ENCODE measurements around the gene CCDC34. TPM values are rescaled to one million over a fixed set of nuclear protein-coding genes. Genes with fewer than 3 reads are reported as not detected.

Gene CCDC34
- total and polyA plus RNA-seq, 2 of the 8 experiments (the other 6 are each of a cell fraction or from before 2014, with no cell fraction given), result 7.7 to 24.3 TPM

- DNase-seq (ENCODE audit: low read depth in 1 of 2, low spot score in 2 of 2) (no peak), FAIRE-seq (no peak)
- H3K79me2 ChIP-seq (ENCODE audit: control insufficient read depth in 1 of 2, insufficient read depth in 2 of 2, low read length in 2 of 2), result no peaks in the 10 kb centered on the region
- no peak overlapping the region for H4K91ac ChIP-seq (replicated peaks; ENCODE audit: insufficient read length, low read length)
- no peak overlapping the region for H2BK20ac ChIP-seq (ENCODE audit: low read length)
- H3K79me1 ChIP-seq (ENCODE audit: low read depth, low read length), result no peaks in the 10 kb centered on the region
- H3K9ac ChIP-seq (replicated peaks in 1 of 4; ENCODE audit: extremely low read depth in 1 of 4, low read depth in 3 of 4, low read length in 3 of 4), result no peak overlapping the region
- H3K23me2 ChIP-seq (ENCODE audit: low read depth, low read length), result no peaks in the 10 kb centered on the region
- H3K27me3 ChIP-seq (replicated peaks in 1 of 4; ENCODE audit: control insufficient read depth in 3 of 4, extremely low read depth in 1 of 4, insufficient read depth in 3 of 4, low read length in 3 of 4), result no peaks in the 10 kb centered on the region
- no peak overlapping the region for H3K56ac ChIP-seq (replicated peaks; ENCODE audit: insufficient read length, low read depth, low read length)
- H3K4me2 ChIP-seq (ENCODE audit: insufficient read depth in 1 of 2, low read depth in 2 of 2, low read length in 2 of 2), result no peak overlapping the region
- peaks cover 13 to 16% of the 10 kb centered on the region in 2 experiments for H3K9me3 ChIP-seq (ENCODE audit: insufficient read depth in 2 of 2, low read depth in 1 of 2, low read length in 1 of 2)
- ChIA-PET POLR2A (ENCODE audit: partially characterized antibody) (interaction anchor here (1.1 kb wide), 1 partner anchor 13 kb away, joined by 4 read pairs; no protein-coding TSS in a partner anchor), CTCF (ENCODE audit: partially characterized antibody) (interaction anchor here (0.7 to 7.0 kb wide), 5 partner anchors 14 to 89 kb away, joined by 3 to 82 read pairs (median 5); no protein-coding TSS in a partner anchor)
- H4K8ac ChIP-seq (ENCODE audit: extremely low read depth, insufficient read depth, low read length), result no peak overlapping the region
- H3K4me3 ChIP-seq (ENCODE audit: extremely low read depth in 1 of 4, insufficient read depth in 2 of 4, low read depth in 3 of 4, low read length in 4 of 4), result no peak overlapping the region
- no peak overlapping the region for H2BK15ac ChIP-seq (ENCODE audit: low read length)
- no peak overlapping the region for H4K5ac ChIP-seq (ENCODE audit: insufficient read length, low read depth, low read length)
- no peak overlapping the region for H2AK5ac ChIP-seq (ENCODE audit: low read depth, low read length)
- 75% methylated on average over 2 of the region's 2 CpGs; no CpG with 5 or more reads in 1 of the 2 experiments for WGBS, 2 experiments (ENCODE audit: extremely low coverage in 1 of 2, insufficient coverage in 1 of 2, insufficient read length in 1 of 2, insufficient replicate concordance in 2 of 2, low coverage in 1 of 2, low lambda C conversion rate in 2 of 2, missing lambda C conversion rate in 1 of 2)
- peaks cover 0 to 10% (median 0%) of the 10 kb centered on the region in 4 experiments; a peak in 1 of 8 replicates for H3K36me3 ChIP-seq (ENCODE audit: control insufficient read depth in 2 of 4, insufficient read depth in 4 of 4, low read length in 3 of 4)
- no peak overlapping the region for H3K14ac ChIP-seq (ENCODE audit: insufficient read length)
- H2BK5ac ChIP-seq (ENCODE audit: low read depth, low read length), result no peak overlapping the region
- TF ChIP-seq TBP (IDR thresholded peaks at IDR 0.05; ENCODE audit: low read depth, low read length) (no peak), CHD1 (IDR thresholded peaks at IDR 0.05; ENCODE audit: low read depth, low read length) (no peak), BRCA1 (IDR thresholded peaks at IDR 0.05; ENCODE audit: low read depth, low read length) (no peak)
- H2BK12ac ChIP-seq (ENCODE audit: low read depth, low read length), result no peak overlapping the region
- no peak overlapping the region for H3K23ac ChIP-seq (ENCODE audit: insufficient read length)
- no peak overlapping the region for H2BK120ac ChIP-seq (replicated peaks; ENCODE audit: low read depth, low read length)
- H3K4ac ChIP-seq (replicated peaks; ENCODE audit: insufficient read length, low read depth, low read length), result no peak overlapping the region
- no peak overlapping the region for H3K18ac ChIP-seq (ENCODE audit: extremely low read depth, low read length)
- peaks cover 0 to 3% (median 0%) of the 10 kb centered on the region in 4 experiments; a peak in 2 of 7 replicates for H3K4me1 ChIP-seq (replicated peaks in 1 of 4; ENCODE audit: control insufficient read depth in 3 of 4, insufficient read depth in 4 of 4, low read length in 3 of 4)
- no peak overlapping the region for H2AFZ ChIP-seq (ENCODE audit: low read length)
- no peaks in the 10 kb centered on the region for H4K20me1 ChIP-seq (replicated peaks in 1 of 2; ENCODE audit: control insufficient read depth in 1 of 2, insufficient read depth in 2 of 2, low read length in 2 of 2)
- no peak overlapping the region for H3K27ac ChIP-seq (ENCODE audit: low read depth, low read length)
Observed at GRCh38 chr11:27292637-27293010, 70.4 kb downstream of the CCDC34 start.

Data from H1 (cell line).